HUDEP-2 (cell line): ENCODE data around the gene ZNF292.
A peak's percentile ranks its signal among the peaks of the same experiment; 100 is the strongest.
"Not testable (repeated sequence)": the region's sequence is repeated elsewhere in the genome, so short reads cannot be mapped to it uniquely, and the experiment has no call there.

Source experiments
- DNase-seq, 76 experiments: peaks; one replicate each; lab custom pipeline; 2025; ENCODE audit not compliant: unreplicated experiment in 76 of 76; lab: John Stamatoyannopoulos, UW

The ZNF292 gene

DNA sequence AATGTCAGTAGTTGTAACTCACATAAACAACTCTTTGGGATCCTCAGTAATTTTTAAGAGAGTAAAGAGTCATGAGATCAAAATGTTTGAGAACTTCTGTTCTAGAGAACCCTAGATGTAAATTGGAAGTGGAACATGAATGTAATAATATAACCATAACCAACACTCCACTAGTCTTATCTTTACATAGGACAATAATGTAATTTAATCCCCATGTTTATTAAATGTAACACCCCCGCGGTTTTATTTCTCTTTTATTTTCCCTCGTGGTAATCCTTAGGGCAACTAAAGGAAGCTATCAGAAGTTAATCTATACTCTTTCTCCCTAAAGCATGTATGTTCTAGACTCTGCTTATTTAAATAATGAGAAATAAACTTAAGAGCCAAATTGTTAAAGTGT lies 54.4 kb downstream of the ZNF292 start:
- DNase-seq = no peak

DNA sequence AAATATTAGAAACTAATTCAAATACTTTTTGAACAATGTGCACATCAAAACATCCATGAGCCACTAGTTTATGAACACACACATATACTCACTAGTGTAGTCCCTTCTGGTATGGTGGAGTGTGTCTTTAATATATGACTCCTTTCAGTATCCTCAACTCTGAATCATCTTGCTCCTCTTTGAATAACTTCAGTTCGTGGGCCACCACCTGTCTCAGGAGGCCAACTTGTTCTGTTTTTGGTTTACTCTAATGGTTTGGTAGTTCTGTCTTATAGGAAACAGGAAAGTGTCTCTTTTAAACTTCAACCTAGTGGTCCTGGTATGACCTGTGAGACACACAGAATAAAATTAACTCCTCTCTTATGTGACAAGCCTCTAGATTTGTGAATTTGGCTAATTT lies 55.6 kb downstream of the ZNF292 start:
- DNase-seq = no peak

DNA sequence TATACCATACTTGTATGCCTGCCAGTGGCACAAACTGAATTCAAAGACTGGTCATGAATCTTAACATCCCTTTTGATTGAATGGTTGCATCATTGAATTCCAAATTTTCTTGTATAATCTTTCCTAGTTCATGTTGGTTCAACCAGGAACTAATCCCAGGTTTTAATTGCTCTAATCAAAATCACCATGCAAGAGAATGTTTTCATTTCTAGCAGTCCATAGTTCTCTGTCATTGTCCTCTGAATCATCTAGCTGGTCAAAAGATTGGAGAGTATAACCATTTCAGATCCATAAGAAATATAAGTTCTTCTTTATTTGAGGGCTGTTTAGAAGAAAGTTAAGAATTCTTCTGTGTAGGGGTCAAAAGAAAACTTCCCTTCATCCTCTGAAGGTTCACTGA lies 57.2 kb downstream of the ZNF292 start:
- DNase-seq = no peak

DNA sequence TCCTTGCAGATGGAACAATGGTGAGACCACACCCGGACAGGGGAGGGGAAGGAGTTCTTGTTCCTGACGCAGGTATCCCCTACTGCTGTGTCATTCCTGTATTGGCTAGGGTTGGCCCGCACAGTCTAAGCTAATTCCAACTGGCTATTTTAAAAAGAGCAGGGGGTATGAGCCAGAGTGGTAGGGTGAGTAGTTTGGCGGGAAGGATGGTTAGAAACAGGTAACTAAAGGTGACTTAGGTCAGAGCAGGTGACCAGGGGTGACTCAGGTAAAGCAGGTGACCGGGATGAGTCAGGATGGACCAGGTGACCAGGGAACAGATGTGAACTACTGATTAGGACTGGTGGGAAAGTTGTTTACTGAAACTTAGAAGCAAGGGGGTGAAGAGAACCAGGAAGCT lies 58.0 kb downstream of the ZNF292 start:
- DNase-seq = no peak

DNA sequence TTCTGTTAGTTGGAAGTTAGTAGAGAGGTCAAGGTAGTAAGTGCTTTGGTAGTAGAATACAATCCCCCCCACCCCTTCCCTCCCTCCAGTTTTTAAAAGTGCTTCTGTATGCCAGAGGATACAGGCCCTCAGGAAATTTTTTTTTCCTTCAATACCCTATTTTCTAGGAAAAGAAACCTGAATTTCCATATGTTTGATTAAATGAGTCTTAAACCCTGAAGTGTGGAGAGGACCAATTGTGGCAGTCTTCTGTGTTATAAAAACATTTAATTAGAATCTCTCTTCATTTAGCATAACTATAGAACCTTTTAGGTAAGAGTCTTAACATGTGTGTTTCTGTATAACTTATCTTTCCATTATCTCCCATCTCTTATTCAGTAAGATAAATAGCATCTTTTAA lies 59.5 kb downstream of the ZNF292 start:
- no peak for DNase-seq

DNA sequence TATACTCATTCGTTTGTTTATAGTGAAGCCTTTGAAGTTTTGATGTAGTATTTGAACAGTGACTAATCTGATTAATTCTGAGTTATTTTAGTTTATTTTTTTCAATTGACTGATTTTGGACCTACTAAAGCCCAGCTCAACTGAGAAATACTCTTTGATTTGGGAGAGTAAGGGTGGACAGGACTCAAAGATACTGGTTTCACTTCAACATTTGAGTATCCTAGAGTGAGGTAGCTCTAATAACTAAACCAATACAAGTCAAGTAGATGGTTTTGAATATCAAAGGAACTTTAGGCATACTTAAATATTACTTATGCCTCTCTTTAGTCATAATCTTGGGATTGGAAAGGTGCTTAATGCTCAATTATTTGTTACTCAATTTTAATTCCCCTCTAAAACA lies 65.6 kb downstream of the ZNF292 start:
- DNase-seq = no peak

DNA sequence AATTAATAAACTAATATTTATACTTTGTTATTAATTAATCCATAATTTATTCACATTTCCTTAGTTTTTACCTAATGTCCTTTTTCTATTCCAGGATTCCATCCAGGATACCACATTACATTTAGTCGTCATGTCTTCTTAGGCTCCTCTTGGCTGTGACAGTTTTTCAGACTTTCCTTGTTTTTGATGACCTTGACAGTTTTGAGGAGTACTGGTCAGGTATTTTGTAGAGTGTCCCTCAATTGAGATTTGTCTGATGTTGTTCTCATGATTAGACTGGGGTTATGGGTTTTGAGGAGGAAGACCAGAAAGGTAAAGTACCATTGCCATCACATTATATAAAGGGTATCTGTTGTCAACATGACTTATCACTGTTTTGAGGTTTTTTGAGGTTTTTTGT lies 67.3 kb downstream of the ZNF292 start:
- DNase-seq = no peak

DNA sequence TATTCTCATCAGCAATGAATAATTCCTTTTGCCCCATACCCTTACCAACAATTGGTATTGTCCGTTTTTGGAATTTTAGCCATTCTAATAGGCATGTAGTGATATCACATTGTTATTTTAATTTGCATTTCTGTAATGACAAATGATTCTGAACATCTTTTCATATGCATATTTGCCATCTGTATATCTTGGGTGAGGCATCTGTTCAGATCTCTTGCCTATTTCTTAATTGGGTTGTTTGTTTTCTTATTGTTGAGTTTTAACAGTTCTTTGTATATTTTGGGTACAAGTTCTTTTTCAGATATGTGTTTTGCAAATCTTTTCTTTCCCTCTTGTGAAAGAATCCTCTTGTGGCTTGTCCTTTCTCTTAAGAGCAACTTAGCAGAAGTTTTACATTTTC lies 69.6 kb downstream of the ZNF292 start:
- DNase-seq = no peak

DNA sequence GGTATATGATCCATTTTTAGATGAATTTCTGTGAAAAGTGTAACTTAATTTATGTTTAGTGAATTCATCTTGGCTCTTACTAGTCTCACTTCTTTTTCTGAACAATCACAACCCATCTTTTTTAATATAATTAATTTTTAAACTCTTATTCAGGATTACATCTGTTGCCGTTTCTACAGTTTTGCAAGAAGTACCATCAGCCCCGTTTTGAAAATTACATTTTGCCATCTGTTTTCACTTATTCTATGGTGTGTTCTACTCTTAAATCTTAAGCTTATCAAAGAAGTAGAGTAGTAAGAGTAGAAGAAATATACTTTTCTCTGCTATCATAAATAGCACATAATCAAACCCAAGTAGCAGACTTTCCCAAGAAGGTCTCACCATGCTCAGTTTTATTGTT lies 70.1 kb downstream of the ZNF292 start:
- DNase-seq = no peak

DNA sequence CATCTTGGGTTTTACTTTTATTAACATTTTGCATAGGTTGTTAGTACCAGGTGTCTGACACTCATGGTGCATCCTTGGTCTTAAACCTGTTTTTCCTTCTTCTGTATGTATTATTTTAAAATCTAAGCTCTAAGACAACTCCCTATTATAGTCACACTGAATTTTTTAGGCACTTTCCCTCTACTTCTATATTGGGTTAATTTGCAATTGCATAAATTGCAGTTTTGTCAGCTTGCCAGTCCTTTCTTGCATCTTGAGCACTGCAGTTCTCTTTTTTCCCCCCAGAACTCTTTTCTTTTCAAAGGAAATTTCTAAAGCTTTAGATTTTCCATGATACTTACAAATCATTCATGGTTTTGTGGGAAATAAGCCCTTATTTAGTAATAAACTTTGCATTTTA lies 70.6 kb downstream of the ZNF292 start:
- no peak for DNase-seq

DNA sequence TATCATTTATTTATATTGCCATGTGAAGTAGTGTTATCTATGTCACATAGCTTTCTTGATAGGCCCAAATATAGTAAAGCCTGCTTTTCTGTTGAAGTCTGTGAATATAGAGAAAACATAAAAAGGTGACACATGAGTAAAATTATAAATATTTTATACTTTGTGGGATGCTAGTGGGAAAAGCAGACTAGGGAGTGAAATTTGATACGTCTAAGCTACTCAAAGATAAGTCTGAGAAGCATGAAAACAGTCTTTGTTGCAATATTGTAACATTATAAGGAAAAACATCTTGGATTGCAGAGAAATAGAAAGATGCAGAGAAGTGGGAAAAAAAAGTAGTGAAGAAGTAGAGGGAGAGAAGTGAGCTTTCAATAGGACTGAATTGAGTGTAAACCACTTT lies 75.4 kb downstream of the ZNF292 start:
- DNase-seq = no peak

DNA sequence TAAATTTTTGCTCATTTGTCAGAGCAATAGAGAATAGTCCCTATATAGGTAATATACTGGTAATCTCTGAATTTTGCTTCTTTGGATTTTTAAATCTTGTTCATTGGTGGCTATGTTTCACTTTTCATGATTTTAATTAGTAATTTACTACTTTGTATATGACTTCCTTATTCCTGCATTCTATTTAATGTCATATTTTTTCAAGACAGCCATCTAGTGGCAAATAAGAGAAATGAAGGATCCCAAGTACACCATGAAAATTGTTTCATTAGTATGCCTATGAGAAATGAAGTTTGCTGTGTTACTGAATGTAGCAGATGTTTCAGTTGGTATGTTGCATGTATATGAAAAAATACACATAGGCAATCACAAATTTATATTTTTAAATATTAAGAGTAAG lies 82.4 kb downstream of the ZNF292 start:
- peak in 9 of 76 experiments; percentile 6 to 27 (median 12) for DNase-seq

DNA sequence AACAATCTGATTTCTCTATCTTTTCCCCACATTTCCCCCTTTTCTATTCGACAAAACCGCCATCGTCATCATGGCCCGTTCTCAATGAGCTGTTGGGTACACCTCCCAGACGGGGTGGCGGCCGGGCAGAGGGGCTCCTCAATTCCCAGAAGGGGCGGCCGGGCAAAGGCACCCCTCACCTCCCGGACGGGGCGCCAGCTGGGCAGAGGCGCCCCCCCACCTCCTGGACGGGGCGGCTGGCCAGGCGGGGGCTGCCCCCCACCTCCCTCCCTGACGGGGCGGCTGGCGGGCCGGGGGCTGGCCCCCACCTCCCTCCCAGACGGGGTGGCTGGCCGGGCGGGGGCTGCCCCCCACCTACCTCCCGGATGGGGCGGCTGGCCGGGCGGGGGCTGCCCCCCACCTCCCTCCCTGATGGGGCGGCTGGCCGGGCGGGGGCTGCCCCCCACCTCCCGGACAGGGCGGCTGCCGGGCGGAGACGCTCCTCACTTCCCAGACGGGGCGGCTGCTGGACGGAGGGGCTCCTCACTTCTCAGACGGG lies 83.8 kb downstream of the ZNF292 start:
- DNase-seq = not testable (repeated sequence)

DNA sequence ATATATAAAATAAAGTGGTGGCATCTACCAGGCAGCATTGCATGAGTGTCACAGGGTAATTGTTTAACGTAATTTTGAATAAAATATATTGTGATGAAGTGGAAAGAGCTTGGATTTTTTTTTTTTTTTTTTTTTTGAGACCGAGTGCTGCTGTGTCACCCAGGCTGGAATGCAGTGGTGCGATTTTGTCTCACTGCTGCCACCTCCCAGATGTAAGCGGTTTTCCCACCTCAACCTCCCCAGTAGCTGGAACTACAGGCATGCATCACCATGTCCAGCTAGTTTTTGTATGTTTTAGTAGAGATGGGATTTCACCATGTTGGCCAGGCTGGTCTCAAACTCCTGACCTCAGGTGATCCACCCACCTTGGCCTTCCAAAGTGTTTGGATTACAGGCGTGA lies 85.9 kb downstream of the ZNF292 start:
- DNase-seq = peak in 1 of 76 experiments; percentile 4

DNA sequence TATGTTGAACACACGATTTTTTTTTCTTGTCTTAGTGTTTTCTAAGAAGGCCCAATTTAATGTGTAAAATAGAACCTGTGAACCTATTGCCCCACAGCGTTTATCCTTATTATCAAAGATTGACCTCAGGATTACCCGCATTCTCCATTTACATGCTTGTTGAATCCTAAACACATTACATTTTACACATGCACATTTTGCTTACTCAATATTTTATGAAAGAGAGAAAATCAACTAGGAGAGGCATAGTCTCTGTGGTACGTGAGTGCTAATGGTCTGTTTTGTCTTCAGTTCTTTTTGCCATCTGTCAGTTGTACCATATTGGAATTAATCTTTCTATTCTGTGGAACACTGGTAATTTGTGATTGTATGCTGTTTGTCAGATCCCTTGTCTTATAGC lies 86.9 kb downstream of the ZNF292 start:
- no peak for DNase-seq

DNA sequence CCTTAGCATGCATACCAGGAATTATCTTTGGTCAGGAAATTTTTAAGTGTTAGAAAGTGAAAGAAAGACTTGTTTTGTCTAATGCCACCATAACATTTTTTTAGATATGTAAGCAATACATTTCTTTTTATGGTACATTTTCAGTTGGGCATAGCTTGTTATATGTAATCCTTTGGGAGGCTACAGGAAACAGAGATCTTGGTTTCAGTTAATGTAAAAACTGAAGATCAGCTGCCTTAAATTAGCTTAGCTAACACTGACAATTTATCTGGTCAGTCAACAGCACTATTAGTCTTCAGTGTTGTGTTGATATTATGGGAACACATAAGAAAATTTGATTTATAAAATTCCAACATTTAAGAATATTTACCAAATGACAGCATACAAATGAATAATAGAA lies 88.4 kb downstream of the ZNF292 start:
- no peak for DNase-seq

DNA sequence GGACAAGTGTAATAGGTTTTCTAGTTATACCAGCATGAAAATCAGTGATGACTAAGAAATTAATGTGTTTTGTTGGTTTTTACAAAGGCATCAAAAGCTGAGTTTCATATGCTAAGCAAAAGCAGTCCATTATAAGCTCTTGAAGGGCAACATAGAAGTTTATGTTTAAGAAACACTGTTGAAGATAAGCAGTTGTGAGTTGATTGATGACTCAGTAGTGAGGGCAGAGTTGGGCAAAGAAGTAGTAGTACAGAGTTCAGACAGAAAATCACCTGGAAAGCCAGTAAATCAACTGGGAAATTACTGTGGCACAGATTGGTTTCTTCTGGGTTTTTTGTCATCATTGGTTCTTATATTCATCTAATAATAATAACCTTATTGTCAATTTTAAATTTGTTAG lies 89.0 kb downstream of the ZNF292 start:
- no peak for DNase-seq

DNA sequence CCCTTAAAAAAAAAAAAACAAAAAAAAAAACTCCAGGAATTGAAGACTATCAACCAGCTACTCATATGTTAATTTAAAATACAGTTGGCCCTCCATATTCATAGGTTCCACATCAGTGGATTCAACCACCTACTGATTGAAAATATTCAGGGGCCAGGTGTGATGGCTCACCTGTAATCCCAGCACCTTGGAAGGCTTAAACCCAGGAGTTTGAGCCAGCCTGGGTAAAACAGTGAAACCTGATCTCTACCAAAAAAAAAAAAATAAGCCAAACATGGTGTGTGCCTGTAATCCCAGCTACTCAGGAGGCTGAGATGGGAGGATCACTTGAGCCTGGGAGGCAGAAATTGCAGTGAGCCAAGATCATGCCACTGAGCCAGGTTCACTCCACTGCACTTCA lies 94.7 kb downstream of the ZNF292 start:
- no peak for DNase-seq

DNA sequence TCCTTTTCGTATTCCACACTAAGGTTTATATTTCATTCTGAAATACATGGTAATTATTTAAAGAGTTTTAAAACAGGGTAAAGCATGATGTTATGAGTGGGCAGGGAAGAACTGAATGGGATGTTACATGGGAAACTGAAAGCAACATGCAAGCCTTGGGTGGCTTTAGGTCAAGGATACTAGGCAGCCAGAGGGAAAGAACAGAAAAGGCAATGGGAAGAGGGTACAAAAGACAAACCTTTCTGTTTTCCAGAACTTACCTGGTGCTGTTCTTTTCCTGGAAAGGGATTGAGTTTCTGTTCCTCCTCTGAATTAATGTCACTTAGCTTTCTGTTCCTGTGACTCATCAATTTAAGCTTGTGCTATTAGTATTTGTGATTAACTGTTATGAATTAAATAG lies 95.9 kb downstream of the ZNF292 start:
- no peak for DNase-seq

DNA sequence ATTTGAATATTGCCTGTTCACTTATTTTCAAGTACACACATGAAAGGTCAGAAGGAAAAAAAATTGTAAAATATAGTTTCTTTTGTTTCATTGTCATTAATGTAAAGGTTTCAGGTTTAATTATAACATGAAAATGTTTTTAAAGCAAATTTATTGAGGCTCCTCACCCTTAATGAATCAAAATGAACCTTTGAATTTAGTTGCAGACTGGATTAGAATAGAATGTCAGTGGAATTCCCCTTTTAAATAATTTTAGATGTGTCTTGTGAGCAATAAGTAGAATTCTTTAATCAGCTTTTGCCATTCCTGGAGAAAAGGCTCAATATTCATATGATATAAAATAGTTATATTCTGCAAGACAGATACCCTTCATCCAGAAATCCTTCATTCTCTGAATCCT lies 96.4 kb downstream of the ZNF292 start:
- no peak for DNase-seq

DNA sequence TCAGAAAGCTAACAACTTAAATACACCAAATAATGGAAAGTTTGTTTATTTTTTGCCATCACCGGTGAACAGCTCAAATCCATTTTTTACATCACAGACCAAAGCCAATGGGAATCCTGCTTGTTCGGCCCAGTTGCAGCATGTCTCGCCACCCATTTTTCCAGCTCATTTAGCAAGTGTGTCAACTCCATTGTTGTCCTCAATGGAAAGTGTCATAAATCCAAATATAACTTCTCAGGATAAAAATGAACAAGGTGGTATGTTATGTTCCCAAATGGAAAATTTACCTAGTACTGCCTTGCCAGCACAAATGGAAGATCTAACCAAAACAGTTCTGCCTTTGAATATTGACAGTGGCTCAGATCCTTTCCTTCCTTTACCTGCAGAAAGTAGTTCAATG lies 101.7 kb downstream of the ZNF292 start:
- no peak for DNase-seq

DNA sequence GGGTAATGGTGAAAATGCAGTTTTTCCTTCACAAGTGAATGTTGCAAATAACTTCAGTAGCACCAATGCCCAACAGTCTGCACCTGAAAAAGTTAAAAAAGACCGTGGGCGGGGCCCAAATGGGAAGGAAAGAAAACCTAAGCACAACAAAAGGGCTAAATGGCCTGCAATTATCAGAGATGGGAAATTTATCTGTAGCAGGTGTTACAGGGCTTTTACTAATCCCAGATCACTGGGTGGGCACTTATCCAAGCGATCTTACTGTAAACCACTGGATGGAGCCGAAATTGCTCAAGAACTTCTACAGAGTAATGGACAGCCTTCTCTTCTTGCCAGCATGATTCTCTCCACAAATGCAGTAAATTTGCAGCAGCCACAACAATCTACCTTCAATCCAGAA lies 102.2 kb downstream of the ZNF292 start:
- DNase-seq = no peak

DNA sequence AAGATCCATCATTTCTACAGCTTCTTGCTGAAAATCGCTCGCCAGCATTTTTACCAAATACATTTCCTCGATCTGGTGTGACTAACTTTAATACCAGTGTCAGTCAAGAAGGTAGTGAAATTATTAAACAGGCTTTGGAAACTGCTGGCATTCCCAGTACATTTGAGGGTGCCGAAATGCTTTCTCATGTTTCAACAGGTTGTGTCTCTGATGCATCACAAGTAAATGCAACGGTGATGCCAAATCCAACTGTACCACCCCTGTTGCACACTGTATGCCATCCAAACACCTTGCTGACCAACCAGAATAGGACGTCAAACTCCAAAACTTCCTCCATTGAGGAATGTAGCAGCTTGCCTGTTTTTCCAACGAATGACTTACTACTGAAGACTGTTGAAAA lies 102.6 kb downstream of the ZNF292 start:
- no peak for DNase-seq

DNA sequence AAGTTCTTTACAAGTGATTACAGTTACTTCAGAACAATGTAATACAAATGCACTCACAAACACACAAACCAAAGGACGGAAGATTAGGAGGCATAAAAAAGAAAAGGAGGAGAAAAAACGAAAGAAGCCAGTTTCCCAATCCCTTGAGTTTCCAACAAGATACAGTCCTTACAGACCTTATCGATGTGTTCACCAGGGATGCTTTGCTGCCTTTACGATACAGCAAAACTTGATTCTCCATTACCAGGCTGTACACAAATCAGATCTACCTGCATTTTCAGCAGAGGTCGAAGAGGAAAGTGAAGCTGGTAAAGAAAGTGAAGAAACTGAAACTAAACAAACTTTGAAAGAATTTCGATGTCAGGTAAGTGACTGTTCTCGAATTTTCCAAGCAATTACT lies 104.4 kb downstream of the ZNF292 start:
- DNase-seq = no peak
